Activated T-helper 2 cell treated with anti-CD3 and anti-CD28 coated beads, Interferon-gamma antibody, Interleukin-2, Interleukin-4, amounts not matched to agents 10 μg/mL and 5 μg/mL and 100 μg/mL, durations not matched to agents 14 hours and 24 hours and 36 hours (primary cell): ENCODE measurements around the gene MED29. TPM values are rescaled to one million over a fixed set of nuclear protein-coding genes. Genes with fewer than 3 reads are reported as not detected.
A peak's percentile ranks its signal among the peaks of the same experiment; 100 is the strongest.

ENCODE experiments used
- DNase-seq: peaks from one replicate; pipeline ENCODE4 v3.0.0; 2021; ENCODE audit warnings: low spot score
- H3K27ac Mint-ChIP-seq: one replicate; pipeline ENCODE4 v1.8.0; 2021; ENCODE audit warnings: mixed read lengths
- H3K27me3 Mint-ChIP-seq: one replicate; pipeline ENCODE4 v1.8.0; 2021; ENCODE audit warnings: low read depth, mixed read lengths
- H3K36me3 Mint-ChIP-seq: one replicate; pipeline ENCODE4 v1.8.0; 2021; ENCODE audit warnings: low read depth, mixed read lengths
- H3K4me1 Mint-ChIP-seq: one replicate; pipeline ENCODE4 v1.8.0; 2021; ENCODE audit warnings: low read depth, mixed read lengths
- H3K4me3 Mint-ChIP-seq: one replicate; pipeline ENCODE4 v1.8.0; 2021; ENCODE audit warnings: low read depth, mild to moderate bottlenecking, moderate library complexity, mixed read lengths
- H3K9me3 Mint-ChIP-seq: one replicate; pipeline ENCODE4 v1.8.0; 2021; ENCODE audit warnings: mixed read lengths
- intact Hi-C: fragments of 100-400 bp; cut with micrococcal nuclease; formaldehyde crosslinking; loops from one replicate; pipeline ENCODE4 v1.15.1; 2023
- total RNA-seq: library from RNA; stranded (reverse); gene quantifications from 2 replicates; pipeline ENCODE4 v1.2.3, GENCODE V29; 2022

Gene MED29
- total RNA-seq, 1 donor from 2014 or later = 32.3 TPM

GRCh38 chr19:39435499-39436349 lies 44.5 kb downstream of the MED29 start, which contains the start of gene RPS16:
TSS of gene RPS16 (minus strand) at chr19:39435949. CDS start at chr19:39435895, 54 bp downstream.
- Mint-ChIP-seq H3K27me3 (no peaks in the 10 kb centered on the region), H3K4me3 (peak within 1 kb of the TSS; percentile 100), H3K36me3 (peaks cover 46% of the 10 kb centered on the region), H3K4me1 (peaks cover 40% of the 10 kb centered on the region), H3K9me3 (no peaks in the 10 kb centered on the region), H3K27ac (peak within 1 kb of the TSS; percentile 99)
- intact Hi-C loops = loop anchor here (1.0 to 2.0 kb wide), 4 partner anchors 10 to 45 kb away; partner anchors contain the start of genes MED29, PAF1, PLEKHG2 and SUPT5H
- DNase-seq = peak; percentile 99

DNA sequence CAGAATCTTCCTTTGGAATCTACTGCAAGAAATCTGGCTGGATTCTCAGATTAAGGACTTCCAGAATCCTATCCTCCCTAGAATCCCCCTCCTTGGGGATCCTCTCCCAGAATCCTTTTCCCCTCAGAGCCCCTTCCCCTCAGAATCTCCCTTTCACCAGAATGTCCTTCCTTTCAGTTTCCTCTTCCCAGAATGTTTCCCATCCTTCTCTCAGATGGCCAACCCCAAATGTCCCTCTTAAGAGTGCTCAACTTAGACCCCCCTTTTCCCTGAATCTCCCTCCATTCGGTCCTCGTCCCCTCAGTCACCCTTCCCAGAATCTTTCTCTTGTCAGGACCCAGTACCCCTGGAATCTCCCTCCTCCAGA lies 45.2 kb downstream of the MED29 start:
- Mint-ChIP-seq H3K27me3 (no peaks in the 10 kb centered on the region), H3K36me3 (peaks cover 40% of the 10 kb centered on the region), H3K9me3 (no peaks in the 10 kb centered on the region), H3K4me3 (peak overlapping the region; percentile 100), H3K27ac (peak overlapping the region; percentile 99), H3K4me1 (peaks cover 36% of the 10 kb centered on the region)
- intact Hi-C loops = loop anchor here (1.0 to 2.0 kb wide), 4 partner anchors 9 to 45 kb away; partner anchors contain the start of genes MED29, PAF1, PLEKHG2 and SUPT5H
- DNase-seq = no peak

GRCh38 chr19:39438270-39438934 lies 47.2 kb downstream of the MED29 start:
- no peaks in the 10 kb centered on the region for H3K27me3 Mint-ChIP-seq
- no peak for DNase-seq
- peaks cover 29% of the 10 kb centered on the region for H3K4me1 Mint-ChIP-seq
- no peak overlapping the region for H3K4me3 Mint-ChIP-seq
- H3K9me3 Mint-ChIP-seq = no peaks in the 10 kb centered on the region
- intact Hi-C loops = no loop called here
- H3K36me3 Mint-ChIP-seq = peaks cover 24% of the 10 kb centered on the region
- no peak overlapping the region for H3K27ac Mint-ChIP-seq

GRCh38 chr19:39444598-39445195 lies 53.5 kb downstream of the MED29 start:
- Mint-ChIP-seq H3K9me3 (no peaks in the 10 kb centered on the region), H3K4me3 (peak overlapping the region; percentile 95), H3K27me3 (no peaks in the 10 kb centered on the region), H3K27ac (peak overlapping the region; percentile 94), H3K36me3 (peaks cover 40% of the 10 kb centered on the region), H3K4me1 (peaks cover 35% of the 10 kb centered on the region)
- DNase-seq = no peak
- intact Hi-C loops = loop anchor here (1.0 to 2.0 kb wide), 4 partner anchors 8 to 96 kb away; partner anchors contain the start of genes EID2 and TIMM50

DNA sequence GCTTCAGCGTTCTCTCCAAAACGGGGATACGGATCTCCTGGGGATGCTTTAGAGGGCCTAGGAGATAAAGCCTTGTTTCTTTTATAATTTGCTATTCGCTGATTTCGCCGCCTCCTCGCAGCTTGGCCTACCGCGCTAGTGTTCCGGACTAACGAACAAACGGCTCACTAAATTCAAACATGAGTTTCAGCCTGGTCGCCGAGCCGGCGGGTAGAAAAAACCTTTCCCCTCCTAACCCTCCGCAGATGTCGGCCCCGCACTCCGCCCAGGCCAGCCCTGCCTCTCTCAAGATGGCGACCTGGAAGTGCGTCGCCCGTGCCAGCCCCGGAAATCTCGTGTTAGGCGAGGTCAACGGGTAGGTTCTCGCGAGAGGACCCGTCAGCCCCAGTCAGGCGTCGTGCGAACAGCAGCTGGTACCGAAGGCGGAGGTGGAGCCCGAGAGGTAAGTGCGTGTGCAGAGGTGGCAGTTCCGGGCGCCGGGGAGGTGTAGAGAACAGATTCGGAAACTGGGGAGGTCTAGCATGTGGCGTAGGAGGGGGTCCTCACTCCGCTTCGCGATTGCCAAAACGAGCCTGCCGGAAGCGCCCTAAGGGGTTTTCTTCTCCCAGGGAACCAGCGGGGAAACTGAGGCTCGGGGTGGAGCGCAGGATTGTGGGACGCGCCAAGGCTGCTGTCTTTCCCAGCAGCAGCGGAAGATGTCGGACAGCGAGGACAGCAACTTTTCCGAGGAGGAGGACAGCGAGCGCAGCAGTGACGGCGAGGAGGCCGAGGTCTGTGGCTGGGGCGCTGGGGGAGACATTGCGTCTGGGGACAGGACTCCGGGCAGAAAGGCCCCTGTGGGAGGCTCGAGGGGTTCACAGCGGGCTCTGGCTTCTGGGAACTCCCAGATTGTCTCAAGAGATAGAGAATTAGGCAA lies 54.3 kb downstream of the MED29 start, which contains the start of gene SUPT5H:
TSS of gene SUPT5H (plus strand) at position 387 of the 916 bp plus-strand sequence. CDS start at position 696, 309 bp downstream.
- no peaks in the 10 kb centered on the region for H3K9me3 Mint-ChIP-seq
- H3K4me1 Mint-ChIP-seq = peaks cover 34% of the 10 kb centered on the region
- H3K27me3 Mint-ChIP-seq = no peaks in the 10 kb centered on the region
- peak; percentile 98 for DNase-seq
- peak within 1 kb of the TSS; percentile 95 for H3K4me3 Mint-ChIP-seq
- peak within 1 kb of the TSS; percentile 94 for H3K27ac Mint-ChIP-seq
- intact Hi-C loops = loop anchor here (1.0 to 2.0 kb wide), 4 partner anchors 9 to 95 kb away; partner anchors contain the start of genes EID2 and TIMM50
- peaks cover 43% of the 10 kb centered on the region for H3K36me3 Mint-ChIP-seq

DNA sequence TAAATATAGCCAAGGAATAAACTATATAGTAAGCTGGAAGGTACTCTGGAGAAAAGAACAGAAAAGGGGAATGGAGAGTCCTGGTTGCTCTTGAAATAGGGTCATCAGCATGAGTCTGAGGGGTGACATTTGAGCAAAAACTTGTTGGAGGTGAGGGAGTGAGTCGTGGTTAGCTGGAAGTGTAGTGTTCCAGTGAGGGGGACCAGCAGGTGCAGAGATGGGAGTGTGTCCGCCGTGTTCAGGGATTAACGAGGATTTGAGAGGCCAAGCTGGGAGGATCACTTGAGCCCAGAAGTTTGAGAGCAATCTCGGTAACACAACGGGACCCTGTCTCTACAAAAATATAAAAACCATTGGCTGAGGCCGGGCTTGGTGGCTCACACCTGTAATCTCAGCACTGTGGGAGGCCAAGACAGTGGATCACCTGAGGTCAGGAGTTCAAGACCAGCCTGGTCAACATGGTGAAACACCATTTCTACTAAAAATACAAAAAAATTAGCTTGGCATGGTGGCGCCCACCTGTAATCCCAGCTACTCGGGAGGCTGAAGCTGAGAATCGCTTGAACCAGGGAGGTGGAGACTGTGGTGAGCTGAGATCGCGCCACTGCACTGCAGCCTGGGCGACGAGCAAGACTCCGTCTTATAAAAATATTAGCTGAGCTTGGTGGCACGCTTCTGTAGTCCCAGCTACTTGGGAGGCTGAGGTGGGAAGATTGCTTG lies 55.3 kb downstream of the MED29 start:
- peak overlapping the region; percentile 94 for H3K27ac Mint-ChIP-seq
- peaks cover 35% of the 10 kb centered on the region for H3K4me1 Mint-ChIP-seq
- intact Hi-C loops = no loop called here
- no peak for DNase-seq
- peak overlapping the region; percentile 95 for H3K4me3 Mint-ChIP-seq
- no peaks in the 10 kb centered on the region for H3K9me3 Mint-ChIP-seq
- H3K36me3 Mint-ChIP-seq = peaks cover 48% of the 10 kb centered on the region
- no peaks in the 10 kb centered on the region for H3K27me3 Mint-ChIP-seq

- no peaks in the 10 kb centered on the region for H3K9me3 Mint-ChIP-seq
- peaks cover 39% of the 10 kb centered on the region for H3K4me1 Mint-ChIP-seq
- peaks cover 64% of the 10 kb centered on the region for H3K36me3 Mint-ChIP-seq
- intact Hi-C loops = no loop called here
- H3K27me3 Mint-ChIP-seq = no peaks in the 10 kb centered on the region
- DNase-seq = no peak
- peak overlapping the region; percentile 90 for H3K27ac Mint-ChIP-seq
- peak overlapping the region; percentile 95 for H3K4me3 Mint-ChIP-seq
Observed at GRCh38 chr19:39448271-39448670, 57.1 kb downstream of the MED29 start.

GRCh38 chr19:39449116-39449797 lies 58.1 kb downstream of the MED29 start:
- no peaks in the 10 kb centered on the region for H3K27me3 Mint-ChIP-seq
- H3K4me1 Mint-ChIP-seq = peaks cover 39% of the 10 kb centered on the region
- H3K9me3 Mint-ChIP-seq = no peaks in the 10 kb centered on the region
- peak overlapping the region; percentile 92 for H3K27ac Mint-ChIP-seq
- peaks cover 69% of the 10 kb centered on the region for H3K36me3 Mint-ChIP-seq
- DNase-seq = no peak
- intact Hi-C loops = no loop called here
- peak overlapping the region; percentile 65 for H3K4me3 Mint-ChIP-seq

Other genes starting within 250 kb of the MED29 start
- not detected in 2 replicates for gene NCCRP1, start 194.4 kb upstream of the MED29 start, total RNA-seq
- not detected in 2 replicates for gene SYCN, start 187.1 kb upstream of the MED29 start, total RNA-seq
- not detected in 2 replicates for gene IFNL3, start 146.4 kb upstream of the MED29 start, total RNA-seq
- not detected in 2 replicates for gene IFNL4, start 142.5 kb upstream of the MED29 start, total RNA-seq
- not detected in 2 replicates for gene IFNL2, start 123.0 kb upstream of the MED29 start, total RNA-seq
- gene IFNL1, start 95.0 kb upstream of the MED29 start, total RNA-seq = not detected in 2 replicates
- 4.4 and 4.5 TPM in 2 replicates for gene LRFN1, start 70.5 kb upstream of the MED29 start, total RNA-seq
- gene GMFG, start 55.3 kb upstream of the MED29 start, total RNA-seq = 350 and 364 TPM in 2 replicates
- 64.0 TPM in 2 replicates for gene SAMD4B, start 49.0 kb upstream of the MED29 start, total RNA-seq
- 49.5 and 51.1 TPM in 2 replicates for gene PAF1, start 272 bp upstream of the MED29 start, total RNA-seq
- gene ZFP36, start 15.5 kb downstream of the MED29 start, total RNA-seq = 45.4 and 46.9 TPM in 2 replicates
- gene PLEKHG2, start 21.3 kb downstream of the MED29 start, total RNA-seq = 49.8 and 50.7 TPM in 2 replicates
- gene RPS16, start 44.6 kb downstream of the MED29 start, total RNA-seq = 2,627 and 2,674 TPM in 2 replicates
- gene SUPT5H, start 54.2 kb downstream of the MED29 start, total RNA-seq = 163 and 169 TPM in 2 replicates
- gene TIMM50, start 89.5 kb downstream of the MED29 start, total RNA-seq = 110 and 115 TPM in 2 replicates
- 1.6 and 1.8 TPM in 2 replicates for gene DLL3, start 107.6 kb downstream of the MED29 start, total RNA-seq
- gene SELENOV, start 123.8 kb downstream of the MED29 start, total RNA-seq = not detected in 2 replicates
- gene EID2B, start 141.5 kb downstream of the MED29 start, total RNA-seq = 3.5 and 4.1 TPM in 2 replicates
- gene EID2, start 148.8 kb downstream of the MED29 start, total RNA-seq = 17.2 and 18.3 TPM in 2 replicates
- not detected in 2 replicates for gene LGALS13, start 211.1 kb downstream of the MED29 start, total RNA-seq